Measurements from ENCODE around the gene MUSK. TPM values are rescaled to one million over a fixed set of nuclear protein-coding genes. Genes with fewer than 3 reads are reported as not detected.

Gene MUSK
- total and polyA plus RNA-seq, 2 experiments from 2014 or later: not detected

- TF ChIP-seq ETS1 (IDR thresholded peaks at IDR 0.05): no peak
- no peak for TF ChIP-seq CREB1 (CRISPR knock-in tag; IDR thresholded peaks at IDR 0.05; ENCODE audit: low read depth)
- no peak for TF ChIP-seq ZNF331 (CRISPR knock-in tag; IDR thresholded peaks at IDR 0.05; ENCODE audit: low read depth)
- no peak for TF ChIP-seq JUNB (IDR thresholded peaks at IDR 0.05; ENCODE audit: unreplicated experiment)
- TF ChIP-seq EZH2phosphoT487 (IDR thresholded peaks at IDR 0.05; ENCODE audit: unreplicated experiment): no peak
- TF ChIP-seq REST (IDR thresholded peaks at IDR 0.05; ENCODE audit: unreplicated experiment): no peak
- TF ChIP-seq EZH2 (IDR thresholded peaks at IDR 0.05; ENCODE audit: low read depth, unreplicated experiment): no peak
- no peak for TF ChIP-seq NANOG (IDR thresholded peaks at IDR 0.05; ENCODE audit: borderline replicate concordance)
- TF ChIP-seq POLR2AphosphoS5 (IDR thresholded peaks at IDR 0.05; ENCODE audit: low read depth): no peak
- TF ChIP-seq ZNF114 (CRISPR knock-in tag; IDR thresholded peaks at IDR 0.05): no peak
- H3K9me3 Mint-ChIP-seq: peaks cover 3% of the 10 kb centered on the region; the same call in 1 of the 3 replicates
- H3K36me3 Mint-ChIP-seq (ENCODE audit: low read depth): no peaks in the 10 kb centered on the region; the same call in 2 of the 3 replicates
- H3K4me2 ChIP-seq: no peak overlapping the region
- no peaks in the 10 kb centered on the region for H3K4me1 ChIP-seq (ENCODE audit: insufficient read depth)
- H3K4me1 Mint-ChIP-seq: no peaks in the 10 kb centered on the region
- H3K4me3 ChIP-seq: no peak overlapping the region
- H3K9me2 ChIP-seq (ENCODE audit: insufficient read depth): no peaks in the 10 kb centered on the region
- no peak overlapping the region for H3K27ac Mint-ChIP-seq
- DNase-seq (ENCODE audit: low spot score) (no peak), ATAC-seq (no peak)
- H3K27me3 ChIP-seq (ENCODE audit: insufficient read depth): no peaks in the 10 kb centered on the region
- H3K4me3 Mint-ChIP-seq: no peak overlapping the region
- no peak overlapping the region for H2AFZ ChIP-seq
- H3K36me3 ChIP-seq (ENCODE audit: insufficient read depth): no peaks in the 10 kb centered on the region
- H3K27ac ChIP-seq (ENCODE audit: low read depth): no peak overlapping the region
- no peaks in the 10 kb centered on the region for H3F3A ChIP-seq (replicated peaks; ENCODE audit: low read depth)
- H4K20me1 ChIP-seq (replicated peaks; ENCODE audit: insufficient read depth): no peaks in the 10 kb centered on the region
- peaks cover 4% of the 10 kb centered on the region for H3K27me3 Mint-ChIP-seq (ENCODE audit: insufficient read depth, low read depth, poor library complexity)
- no peaks in the 10 kb centered on the region for H3K79me2 ChIP-seq (replicated peaks; ENCODE audit: insufficient read depth)
Observed at GRCh38 chr9:110820381-110820780, 151.8 kb downstream of the MUSK start.

- Histone ChIP-seq H3K4me3 (no peak overlapping the region), H3F3A (replicated peaks; ENCODE audit: low read depth) (no peaks in the 10 kb centered on the region), H3K4me2 (no peak overlapping the region), H3K36me3 (ENCODE audit: insufficient read depth) (no peaks in the 10 kb centered on the region), H3K4me1 (ENCODE audit: insufficient read depth) (peaks cover 4% of the 10 kb centered on the region), H4K20me1 (replicated peaks; ENCODE audit: insufficient read depth) (no peaks in the 10 kb centered on the region), H3K27me3 (ENCODE audit: insufficient read depth) (no peaks in the 10 kb centered on the region), H3K27ac (ENCODE audit: low read depth) (no peak overlapping the region), H2AFZ (no peak overlapping the region), H3K9me2 (ENCODE audit: insufficient read depth) (no peaks in the 10 kb centered on the region), H3K79me2 (replicated peaks; ENCODE audit: insufficient read depth) (no peaks in the 10 kb centered on the region)
- no peaks in the 10 kb centered on the region; the same call in 2 of the 3 replicates for H3K36me3 Mint-ChIP-seq (ENCODE audit: low read depth)
- peaks cover 4% of the 10 kb centered on the region for H3K27me3 Mint-ChIP-seq (ENCODE audit: insufficient read depth, low read depth, poor library complexity)
- no peak for ATAC-seq
- H3K27ac Mint-ChIP-seq: no peak overlapping the region
- H3K9me3 Mint-ChIP-seq: peaks cover 3% of the 10 kb centered on the region; the same call in 1 of the 3 replicates
- H3K4me1 Mint-ChIP-seq: peaks cover 4% of the 10 kb centered on the region; the same call in 2 of the 3 replicates
- no peak overlapping the region for H3K4me3 Mint-ChIP-seq
- DNase-seq (ENCODE audit: low spot score): no peak
- no peak for TF ChIP-seq ZNF331 (CRISPR knock-in tag; IDR thresholded peaks at IDR 0.05; ENCODE audit: low read depth)
- no peak for TF ChIP-seq ZNF114 (CRISPR knock-in tag; IDR thresholded peaks at IDR 0.05)
- TF ChIP-seq EZH2 (IDR thresholded peaks at IDR 0.05; ENCODE audit: low read depth, unreplicated experiment): no peak
- no peak for TF ChIP-seq ETS1 (IDR thresholded peaks at IDR 0.05)
- TF ChIP-seq NANOG (IDR thresholded peaks at IDR 0.05; ENCODE audit: borderline replicate concordance): no peak
- no peak for TF ChIP-seq EZH2phosphoT487 (IDR thresholded peaks at IDR 0.05; ENCODE audit: unreplicated experiment)
Observed at GRCh38 chr9:110821064-110821463, 152.5 kb downstream of the MUSK start.

Measured in GM23338 (cell line).